HepG2 (cell line): ENCODE measurements around the gene HINFP. TPM values are rescaled to one million over a fixed set of nuclear protein-coding genes. Genes with fewer than 3 reads are reported as not detected.

Experiments
- ASH2L ChIP-seq: fragments of 300-600, 200-600 bp; sonication (generic); IDR thresholded peaks from 2 replicates; pipeline ENCODE4 v1.7.0; 2017; ENCODE audit warnings: low read depth, mild to moderate bottlenecking, moderate library complexity, mixed read lengths, low read length; ENCODE audit not compliant: insufficient read length
- ETV6 ChIP-seq: sonication (generic); formaldehyde crosslinking; conservative IDR thresholded peaks from 2 replicates; pipeline ENCODE4 v1.4.0; 2020; ENCODE audit warnings: missing genetic modification reagents
- FLYWCH1 ChIP-seq: sonication (generic); formaldehyde crosslinking; IDR thresholded peaks from 2 replicates; pipeline ENCODE4 v1.8.1; 2023; ENCODE audit warnings: mild to moderate bottlenecking, missing genetic modification reagents
- GPN1 ChIP-seq: sonication (generic); formaldehyde crosslinking; IDR thresholded peaks from 2 replicates; pipeline ENCODE4 v1.5.1; 2020; ENCODE audit warnings: missing genetic modification reagents, borderline replicate concordance
- MED8 ChIP-seq: sonication (generic); formaldehyde crosslinking; IDR thresholded peaks from 2 replicates; pipeline ENCODE4 v1.8.1; 2023; ENCODE audit warnings: mild to moderate bottlenecking, missing genetic modification reagents; ENCODE audit not compliant: insufficient replicate concordance
- NFKB2 ChIP-seq: sonication (generic); formaldehyde crosslinking; IDR thresholded peaks from 2 replicates; pipeline ENCODE4 v1.4.0; 2020; ENCODE audit warnings: missing genetic modification reagents, borderline replicate concordance
- NRL ChIP-seq: sonication (generic); formaldehyde crosslinking; IDR thresholded peaks from 2 replicates; pipeline ENCODE4 v1.5.0; 2020; ENCODE audit warnings: missing genetic modification reagents, mild to moderate bottlenecking, moderate library complexity, borderline replicate concordance
- WIZ ChIP-seq: sonication (generic); formaldehyde crosslinking; IDR thresholded peaks from 2 replicates; pipeline ENCODE4 v1.5.1; 2020; ENCODE audit warnings: mild to moderate bottlenecking, missing genetic modification reagents
- ZNF230 ChIP-seq: sonication (generic); formaldehyde crosslinking; IDR thresholded peaks from 2 replicates; pipeline ENCODE4 v1.4.0; 2020; ENCODE audit warnings: mild to moderate bottlenecking, missing genetic modification reagents
- ZNF280B ChIP-seq: sonication (generic); formaldehyde crosslinking; IDR thresholded peaks from 2 replicates; pipeline ENCODE4 v1.5.0; 2020; ENCODE audit warnings: missing genetic modification reagents, mild to moderate bottlenecking, borderline replicate concordance
- ZNF33B ChIP-seq: sonication (generic); formaldehyde crosslinking; IDR thresholded peaks from 2 replicates; pipeline ENCODE4 v1.5.1; 2020; ENCODE audit warnings: mild to moderate bottlenecking, missing genetic modification reagents
- ZNF430 ChIP-seq: sonication (generic); formaldehyde crosslinking; IDR thresholded peaks from 2 replicates; pipeline ENCODE4 v1.9.0; 2021; ENCODE audit warnings: mild to moderate bottlenecking, missing genetic modification reagents
- ZNF460 ChIP-seq: sonication (generic); formaldehyde crosslinking; IDR thresholded peaks from 2 replicates; pipeline ENCODE4 v1.5.1; 2020; ENCODE audit warnings: missing genetic modification reagents, mild to moderate bottlenecking, borderline replicate concordance
- ZNF761 ChIP-seq: sonication (generic); formaldehyde crosslinking; conservative IDR thresholded peaks from 2 replicates; pipeline ENCODE4 v1.4.0; 2020; ENCODE audit warnings: mild to moderate bottlenecking, missing genetic modification reagents
- ZNF784 ChIP-seq: sonication (generic); formaldehyde crosslinking; IDR thresholded peaks from 2 replicates; pipeline ENCODE4 v1.5.1; 2020; ENCODE audit warnings: missing genetic modification reagents, mild to moderate bottlenecking, borderline replicate concordance
- polyA plus RNA-seq, 8 experiments: library from polyadenylated mRNA; depleted of rRNA in 3 of 8; stranded (reverse) in 7 of 8; unstranded in 1 of 8; fragments of >200 nt; fragmentation: Illumina TruSeq in 4 of 8; extraction: Trizol in 4 of 8; gene quantifications; 2 replicates each; pipeline versions ENCODE4 v1.2.1 to v1.2.3, GENCODE V29; 2011 to 2016; ENCODE audit warnings: low read depth in 4 of 8, missing spikeins in 1 of 8, mixed read lengths in 1 of 8; ENCODE audit not compliant: insufficient read depth in 1 of 8
- total RNA-seq, 5 experiments: library from RNA; depleted of rRNA; stranded (reverse); fragments of >200 nt; fragmentation: Illumina TruSeq; extraction: Trizol; gene quantifications; 2 replicates each; pipeline ENCODE4 v1.2.3, GENCODE V29; 2016; ENCODE audit warnings: low read depth in 1 of 5
- TF ChIP-seq, protein P1 (sequence below): sonication (generic); formaldehyde crosslinking; IDR thresholded peaks from 2 replicates; pipeline ENCODE4 v1.4.0; 2020; ENCODE audit warnings: mild to moderate bottlenecking, missing genetic modification reagents
- TF ChIP-seq, protein P2 (sequence below): sonication (generic); formaldehyde crosslinking; IDR thresholded peaks from 2 replicates; pipeline ENCODE4 v1.4.0; 2020; ENCODE audit warnings: mild to moderate bottlenecking, missing genetic modification reagents, borderline replicate concordance
- TF ChIP-seq, protein P3 (sequence below): IDR thresholded peaks from 2 replicates; pipeline ENCODE4 v1.6.1; 2016; ENCODE audit warnings: low read depth, missing genetic modification reagents, missing compliant biosample characterization

HINFP gene
- total and polyA plus RNA-seq, 2 of the 13 experiments (the other 11 are each of a cell fraction or from before 2014, with no cell fraction given): 15.1 to 21.4 TPM

GRCh38 chr11:119095066-119095880, 26.1 kb upstream of the HINFP start (continued):
- TF ChIP-seq, protein P1, sequence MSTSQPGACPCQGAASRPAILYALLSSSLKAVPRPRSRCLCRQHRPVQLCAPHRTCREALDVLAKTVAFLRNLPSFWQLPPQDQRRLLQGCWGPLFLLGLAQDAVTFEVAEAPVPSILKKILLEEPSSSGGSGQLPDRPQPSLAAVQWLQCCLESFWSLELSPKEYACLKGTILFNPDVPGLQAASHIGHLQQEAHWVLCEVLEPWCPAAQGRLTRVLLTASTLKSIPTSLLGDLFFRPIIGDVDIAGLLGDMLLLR (CRISPR knock-in tag): peak; percentile 89
- TF ChIP-seq, protein P2, sequence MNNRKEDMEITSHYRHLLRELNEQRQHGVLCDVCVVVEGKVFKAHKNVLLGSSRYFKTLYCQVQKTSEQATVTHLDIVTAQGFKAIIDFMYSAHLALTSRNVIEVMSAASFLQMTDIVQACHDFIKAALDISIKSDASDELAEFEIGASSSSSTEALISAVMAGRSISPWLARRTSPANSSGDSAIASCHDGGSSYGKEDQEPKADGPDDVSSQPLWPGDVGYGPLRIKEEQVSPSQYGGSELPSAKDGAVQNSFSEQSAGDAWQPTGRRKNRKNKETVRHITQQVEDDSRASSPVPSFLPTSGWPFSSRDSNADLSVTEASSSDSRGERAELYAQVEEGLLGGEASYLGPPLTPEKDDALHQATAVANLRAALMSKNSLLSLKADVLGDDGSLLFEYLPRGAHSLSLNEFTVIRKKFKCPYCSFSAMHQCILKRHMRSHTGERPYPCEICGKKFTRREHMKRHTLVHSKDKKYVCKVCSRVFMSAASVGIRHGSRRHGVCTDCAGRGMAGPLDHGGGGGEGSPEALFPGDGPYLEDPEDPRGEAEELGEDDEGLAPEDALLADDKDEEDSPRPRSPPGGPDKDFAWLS: no peak
- TF ChIP-seq, protein P3, sequence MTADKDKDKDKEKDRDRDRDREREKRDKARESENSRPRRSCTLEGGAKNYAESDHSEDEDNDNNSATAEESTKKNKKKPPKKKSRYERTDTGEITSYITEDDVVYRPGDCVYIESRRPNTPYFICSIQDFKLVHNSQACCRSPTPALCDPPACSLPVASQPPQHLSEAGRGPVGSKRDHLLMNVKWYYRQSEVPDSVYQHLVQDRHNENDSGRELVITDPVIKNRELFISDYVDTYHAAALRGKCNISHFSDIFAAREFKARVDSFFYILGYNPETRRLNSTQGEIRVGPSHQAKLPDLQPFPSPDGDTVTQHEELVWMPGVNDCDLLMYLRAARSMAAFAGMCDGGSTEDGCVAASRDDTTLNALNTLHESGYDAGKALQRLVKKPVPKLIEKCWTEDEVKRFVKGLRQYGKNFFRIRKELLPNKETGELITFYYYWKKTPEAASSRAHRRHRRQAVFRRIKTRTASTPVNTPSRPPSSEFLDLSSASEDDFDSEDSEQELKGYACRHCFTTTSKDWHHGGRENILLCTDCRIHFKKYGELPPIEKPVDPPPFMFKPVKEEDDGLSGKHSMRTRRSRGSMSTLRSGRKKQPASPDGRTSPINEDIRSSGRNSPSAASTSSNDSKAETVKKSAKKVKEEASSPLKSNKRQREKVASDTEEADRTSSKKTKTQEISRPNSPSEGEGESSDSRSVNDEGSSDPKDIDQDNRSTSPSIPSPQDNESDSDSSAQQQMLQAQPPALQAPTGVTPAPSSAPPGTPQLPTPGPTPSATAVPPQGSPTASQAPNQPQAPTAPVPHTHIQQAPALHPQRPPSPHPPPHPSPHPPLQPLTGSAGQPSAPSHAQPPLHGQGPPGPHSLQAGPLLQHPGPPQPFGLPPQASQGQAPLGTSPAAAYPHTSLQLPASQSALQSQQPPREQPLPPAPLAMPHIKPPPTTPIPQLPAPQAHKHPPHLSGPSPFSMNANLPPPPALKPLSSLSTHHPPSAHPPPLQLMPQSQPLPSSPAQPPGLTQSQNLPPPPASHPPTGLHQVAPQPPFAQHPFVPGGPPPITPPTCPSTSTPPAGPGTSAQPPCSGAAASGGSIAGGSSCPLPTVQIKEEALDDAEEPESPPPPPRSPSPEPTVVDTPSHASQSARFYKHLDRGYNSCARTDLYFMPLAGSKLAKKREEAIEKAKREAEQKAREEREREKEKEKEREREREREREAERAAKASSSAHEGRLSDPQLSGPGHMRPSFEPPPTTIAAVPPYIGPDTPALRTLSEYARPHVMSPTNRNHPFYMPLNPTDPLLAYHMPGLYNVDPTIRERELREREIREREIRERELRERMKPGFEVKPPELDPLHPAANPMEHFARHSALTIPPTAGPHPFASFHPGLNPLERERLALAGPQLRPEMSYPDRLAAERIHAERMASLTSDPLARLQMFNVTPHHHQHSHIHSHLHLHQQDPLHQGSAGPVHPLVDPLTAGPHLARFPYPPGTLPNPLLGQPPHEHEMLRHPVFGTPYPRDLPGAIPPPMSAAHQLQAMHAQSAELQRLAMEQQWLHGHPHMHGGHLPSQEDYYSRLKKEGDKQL: 0 out of 2 replicates have a peak, but pooled peaks have one; percentile 23
- TF ChIP-seq NFKB2 (CRISPR knock-in tag) (peak; percentile 75; the same call in 1 of the 2 replicates), NRL (CRISPR knock-in tag) (peak; percentile 96), MED8 (CRISPR knock-in tag) (peak; percentile 65), ZNF430 (CRISPR knock-in tag) (peak; percentile 85), ZNF784 (CRISPR knock-in tag) (peak; percentile 95), ZNF460 (CRISPR knock-in tag) (no peak), GPN1 (CRISPR knock-in tag) (no peak), ZNF33B (CRISPR knock-in tag) (peak; percentile 91), FLYWCH1 (CRISPR knock-in tag) (0 out of 2 replicates have a peak, but pooled peaks have one; percentile 68), ZNF761 (CRISPR knock-in tag) (peak; percentile 85), ZNF280B (peak; percentile 84), ZNF230 (peak; percentile 89; the same call in 1 of the 2 replicates), ETV6 (no peak; the same call in 1 of the 2 replicates), WIZ (peak; percentile 88), ASH2L (peak; percentile 77)
